Mesothelial cell of epicardium (in vitro differentiated cells): ENCODE data around the gene SRPK1. TPM values are rescaled to one million over a fixed set of nuclear protein-coding genes. Genes with fewer than 3 reads are reported as not detected.

ENCODE experiments used
- DNase-seq, 2 experiments: peaks; one replicate each; pipeline ENCODE4 v3.0.0; 2021; ENCODE audit warnings: low spot score in 2 of 2; ENCODE audit not compliant: unreplicated experiment in 2 of 2
- H3K27ac Mint-ChIP-seq: 2 replicates; pipeline ENCODE4 v1.8.0; 2021; ENCODE audit warnings: mixed read lengths
- H3K27me3 Mint-ChIP-seq: 2 replicates; pipeline ENCODE4 v1.8.0; 2021; ENCODE audit warnings: low read depth, mixed read lengths
- H3K36me3 Mint-ChIP-seq: 2 replicates; pipeline ENCODE4 v1.8.0; 2021; ENCODE audit warnings: mixed read lengths
- H3K4me1 Mint-ChIP-seq: 2 replicates; pipeline ENCODE4 v1.8.0; 2021; ENCODE audit warnings: mixed read lengths
- H3K4me3 Mint-ChIP-seq: 2 replicates; pipeline ENCODE4 v1.8.0; 2021; ENCODE audit warnings: mild to moderate bottlenecking, moderate library complexity, mixed read lengths
- H3K9me3 Mint-ChIP-seq: 2 replicates; pipeline ENCODE4 v1.8.0; 2021; ENCODE audit warnings: mixed read lengths
- total RNA-seq: library from RNA; stranded (reverse); gene quantifications from 3 replicates; pipeline ENCODE4 v1.2.1, GENCODE V29; 2021
- TF ChIP-seq, protein P1 (sequence below): fragments of 200-600 bp; sonication (generic); IDR thresholded peaks from one replicate; pipeline ENCODE4 v1.5.0; 2021; ENCODE audit warnings: antibody characterized with exemption; ENCODE audit not compliant: unreplicated experiment

SRPK1 gene
- total RNA-seq, 1 donor from 2014 or later = 70.2 TPM

DNA sequence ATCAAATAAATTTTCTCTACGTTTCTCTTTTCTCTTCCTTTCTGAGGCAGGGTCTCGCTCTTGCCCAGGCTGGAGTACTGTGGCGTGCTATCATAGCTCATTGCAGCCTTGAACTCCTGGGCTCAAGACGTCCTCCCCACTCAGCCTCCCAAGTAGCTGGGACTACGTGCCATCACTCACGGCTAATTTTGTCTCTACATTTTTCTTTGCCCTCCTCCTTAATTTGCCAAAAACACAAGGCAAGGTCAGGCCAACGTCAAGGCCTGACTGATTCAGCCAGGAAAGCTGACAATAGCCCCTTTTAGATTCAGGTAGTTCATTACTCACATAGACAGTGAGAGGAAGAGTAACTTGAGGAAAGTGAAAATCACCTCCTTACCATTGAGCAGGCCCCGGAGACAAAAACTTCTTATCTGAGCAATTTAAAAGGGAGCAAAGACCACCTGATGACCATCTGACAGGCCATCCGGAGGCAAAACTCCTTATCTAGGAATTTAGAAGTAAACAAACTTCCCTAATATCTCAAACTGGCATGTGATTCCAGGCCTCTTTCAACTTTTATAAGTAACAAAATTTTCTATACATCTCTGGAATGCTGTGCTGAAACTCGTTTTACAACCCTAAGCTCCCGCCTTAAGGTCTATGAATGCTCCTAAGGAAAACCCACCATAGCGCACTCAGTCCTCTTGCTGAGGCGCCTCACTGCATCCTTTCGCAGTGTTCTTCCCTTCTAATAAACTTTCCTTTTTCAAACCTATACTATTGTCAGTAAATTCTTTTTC lies 42.1 kb upstream of the SRPK1 start:
- Mint-ChIP-seq H3K4me3 (no peak overlapping the region), H3K27me3 (no peaks in the 10 kb centered on the region), H3K4me1 (peaks cover 18% of the 10 kb centered on the region), H3K36me3 (no peaks in the 10 kb centered on the region), H3K9me3 (no peaks in the 10 kb centered on the region), H3K27ac (peak overlapping the region; percentile 93)
- no peak for DNase-seq
- TF ChIP-seq, protein P1, sequence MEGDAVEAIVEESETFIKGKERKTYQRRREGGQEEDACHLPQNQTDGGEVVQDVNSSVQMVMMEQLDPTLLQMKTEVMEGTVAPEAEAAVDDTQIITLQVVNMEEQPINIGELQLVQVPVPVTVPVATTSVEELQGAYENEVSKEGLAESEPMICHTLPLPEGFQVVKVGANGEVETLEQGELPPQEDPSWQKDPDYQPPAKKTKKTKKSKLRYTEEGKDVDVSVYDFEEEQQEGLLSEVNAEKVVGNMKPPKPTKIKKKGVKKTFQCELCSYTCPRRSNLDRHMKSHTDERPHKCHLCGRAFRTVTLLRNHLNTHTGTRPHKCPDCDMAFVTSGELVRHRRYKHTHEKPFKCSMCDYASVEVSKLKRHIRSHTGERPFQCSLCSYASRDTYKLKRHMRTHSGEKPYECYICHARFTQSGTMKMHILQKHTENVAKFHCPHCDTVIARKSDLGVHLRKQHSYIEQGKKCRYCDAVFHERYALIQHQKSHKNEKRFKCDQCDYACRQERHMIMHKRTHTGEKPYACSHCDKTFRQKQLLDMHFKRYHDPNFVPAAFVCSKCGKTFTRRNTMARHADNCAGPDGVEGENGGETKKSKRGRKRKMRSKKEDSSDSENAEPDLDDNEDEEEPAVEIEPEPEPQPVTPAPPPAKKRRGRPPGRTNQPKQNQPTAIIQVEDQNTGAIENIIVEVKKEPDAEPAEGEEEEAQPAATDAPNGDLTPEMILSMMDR = no peak

DNA sequence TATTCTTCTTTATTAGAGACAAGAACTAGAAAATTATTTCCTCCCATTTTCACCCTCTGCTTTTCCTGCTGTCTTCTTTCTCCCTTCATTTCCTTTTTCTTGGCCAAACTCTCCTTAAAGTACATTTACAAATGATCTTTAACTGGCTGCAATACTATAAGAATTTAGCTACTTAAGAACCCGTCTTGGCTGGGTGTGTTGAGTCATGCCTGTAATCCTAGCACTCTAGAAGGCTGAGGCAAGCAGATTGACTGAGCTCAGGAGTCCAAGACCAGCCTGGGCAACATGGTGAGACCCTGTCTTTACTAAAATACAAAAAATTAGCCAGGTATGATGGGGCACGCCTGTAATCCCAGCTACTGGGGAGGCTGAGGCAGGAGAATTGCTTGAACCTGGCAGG lies 39.3 kb upstream of the SRPK1 start:
- no peak for DNase-seq
- Mint-ChIP-seq H3K4me3 (no peak overlapping the region), H3K4me1 (peaks cover 17% of the 10 kb centered on the region), H3K27ac (no peak overlapping the region), H3K27me3 (no peaks in the 10 kb centered on the region), H3K36me3 (no peaks in the 10 kb centered on the region), H3K9me3 (no peaks in the 10 kb centered on the region)
- TF ChIP-seq, protein P1 = no peak

DNA sequence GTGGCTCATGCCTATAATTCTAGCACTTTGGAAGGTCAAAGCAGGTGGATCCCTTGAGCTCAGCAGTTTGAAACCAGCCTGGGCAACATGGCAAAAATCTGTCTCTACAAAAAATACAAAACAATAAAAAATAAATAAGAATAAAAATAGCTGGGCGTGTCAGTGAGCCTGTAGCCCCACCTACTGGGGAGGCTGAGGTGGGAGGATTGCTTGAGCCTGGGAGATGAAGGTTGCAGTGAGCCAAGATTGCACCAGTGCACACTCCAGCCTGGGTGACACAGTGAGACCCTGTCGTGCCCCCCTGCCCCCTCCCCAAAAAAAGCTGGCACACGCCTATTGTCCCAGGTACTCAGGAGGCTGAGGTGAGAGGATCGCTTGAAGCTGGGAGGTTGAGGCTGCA lies 35.1 kb upstream of the SRPK1 start:
- Mint-ChIP-seq H3K27me3 (no peaks in the 10 kb centered on the region), H3K4me3 (no peak overlapping the region), H3K27ac (no peak overlapping the region), H3K36me3 (no peaks in the 10 kb centered on the region), H3K9me3 (no peaks in the 10 kb centered on the region), H3K4me1 (peaks cover 5% of the 10 kb centered on the region)
- no peak for DNase-seq
- TF ChIP-seq, protein P1 = no peak

DNA sequence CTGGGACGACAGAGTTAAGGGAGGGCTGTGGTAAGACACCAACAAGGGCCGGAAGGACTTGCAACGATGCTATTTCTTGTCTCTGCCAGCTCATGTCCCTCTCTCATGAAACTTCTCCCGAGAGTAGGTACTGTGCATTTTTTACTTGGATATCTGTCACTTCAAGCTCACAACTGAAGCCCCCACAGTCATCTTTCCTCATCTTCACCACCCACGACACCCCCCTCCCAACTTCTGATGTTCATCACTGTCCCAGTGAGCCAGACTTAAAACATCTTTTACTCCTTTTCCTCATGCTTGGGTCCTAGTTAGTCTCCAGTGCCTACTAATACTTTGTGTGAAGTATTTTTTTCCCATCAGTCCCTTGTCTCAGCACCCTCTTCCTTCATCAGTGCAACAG lies 34.6 kb upstream of the SRPK1 start:
- Mint-ChIP-seq H3K27ac (no peak overlapping the region), H3K27me3 (no peaks in the 10 kb centered on the region), H3K9me3 (no peaks in the 10 kb centered on the region), H3K4me3 (no peak overlapping the region), H3K36me3 (no peaks in the 10 kb centered on the region), H3K4me1 (peaks cover 5% of the 10 kb centered on the region)
- no peak for DNase-seq
- TF ChIP-seq, protein P1 = no peak

DNA sequence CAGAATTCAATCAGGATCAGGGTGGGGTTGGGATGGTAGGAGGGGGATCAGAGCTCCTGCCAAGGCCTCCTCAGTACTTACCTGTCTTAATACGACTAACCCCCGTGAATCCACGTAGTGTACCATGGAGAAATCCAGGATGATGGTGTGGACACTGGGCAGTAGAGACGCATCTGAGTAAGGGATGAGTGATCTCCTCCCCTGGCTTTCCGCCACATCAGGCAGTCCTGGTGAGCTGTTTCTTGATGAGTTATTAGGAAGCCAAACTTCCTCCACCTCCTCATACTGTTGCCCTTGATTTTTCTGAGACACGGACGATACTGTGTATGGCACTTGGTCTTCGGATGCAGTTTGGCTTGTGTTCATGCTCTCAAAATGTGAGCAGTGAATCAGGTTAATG lies 34.2 kb upstream of the SRPK1 start:
- H3K4me3 Mint-ChIP-seq = no peak overlapping the region
- no peak overlapping the region for H3K27ac Mint-ChIP-seq
- no peaks in the 10 kb centered on the region for H3K27me3 Mint-ChIP-seq
- H3K36me3 Mint-ChIP-seq = no peaks in the 10 kb centered on the region
- H3K9me3 Mint-ChIP-seq = no peaks in the 10 kb centered on the region
- H3K4me1 Mint-ChIP-seq = peaks cover 5% of the 10 kb centered on the region
- no peak for DNase-seq
- TF ChIP-seq, protein P1 = no peak
